Liver (tissue), 9 donors: ENCODE data around the gene COL23A1. TPM values are rescaled to one million over a fixed set of nuclear protein-coding genes. Genes with fewer than 3 reads are reported as not detected.
A peak's percentile ranks its signal among the peaks of the same experiment; 100 is the strongest.

Experiments used
- DNase-seq: peaks from one replicate; pipeline ENCODE4 v3.0.0-alpha.2; 2017; ENCODE audit warnings: low spot score
- H3K27ac ChIP-seq, 2 donors: one replicate each; pipeline ENCODE4 v1.7.0; 2013; ENCODE audit warnings: inconsistent platforms in 2 of 2, low read length in 2 of 2, control low read depth in 1 of 2, low read depth in 1 of 2, mild to moderate bottlenecking in 1 of 2
- H3K27me3 ChIP-seq, 4 donors: one replicate each; pipeline versions ENCODE4 v1.6.1 to v1.7.0; 2013; ENCODE audit warnings: low read length in 3 of 4, inconsistent platforms in 1 of 4, mild to moderate bottlenecking in 1 of 4, moderate library complexity in 1 of 4; ENCODE audit not compliant: control insufficient read depth in 4 of 4, insufficient read depth in 4 of 4
- H3K36me3 ChIP-seq, 4 donors: one replicate each; pipeline versions ENCODE4 v1.6.1 to v1.7.0; 2013; ENCODE audit warnings: low read length in 3 of 4, mild to moderate bottlenecking in 3 of 4, low read depth in 1 of 4, moderate library complexity in 1 of 4; ENCODE audit not compliant: control insufficient read depth in 4 of 4, insufficient read depth in 3 of 4
- H3K4me1 ChIP-seq, 4 donors: one replicate each; pipeline versions ENCODE4 v1.6.1 to v1.7.0; 2013; ENCODE audit warnings: low read length in 3 of 4, mild to moderate bottlenecking in 3 of 4, moderate library complexity in 1 of 4; ENCODE audit not compliant: control insufficient read depth in 4 of 4, insufficient read depth in 4 of 4
- H3K4me3 ChIP-seq, 3 donors: one replicate each; pipeline versions ENCODE4 v1.6.1 to v1.7.0; 2013; ENCODE audit warnings: low read length in 3 of 3, control low read depth in 1 of 3, low read depth in 1 of 3, mild to moderate bottlenecking in 1 of 3
- H3K9ac ChIP-seq, 2 donors: one replicate each; pipeline ENCODE4 v1.7.0; 2013; ENCODE audit warnings: low read length in 2 of 2, mild to moderate bottlenecking in 2 of 2, moderate library complexity in 2 of 2, control low read depth in 1 of 2, low read depth in 1 of 2
- H3K9me3 ChIP-seq, 4 donors: one replicate each; pipeline versions ENCODE4 v1.6.1 to v1.7.0; 2013; ENCODE audit warnings: low read length in 3 of 4; ENCODE audit not compliant: control insufficient read depth in 4 of 4
- ATF3 ChIP-seq: IDR thresholded peaks from 2 replicates; pipeline ENCODE4 v1.6.1; 2016; ENCODE audit warnings: antibody characterized with exemption
- HNF4G ChIP-seq: IDR thresholded peaks from 2 replicates; pipeline ENCODE4 v1.6.1; 2016; ENCODE audit warnings: antibody characterized with exemption
- JUND ChIP-seq, 2 donors: IDR thresholded peaks; 2 replicates each; pipeline ENCODE4 v1.6.1; 2016; ENCODE audit warnings: antibody characterized with exemption in 2 of 2
- RAD21 ChIP-seq, 2 donors: IDR thresholded peaks; 2 replicates each; pipeline ENCODE4 v1.6.1; 2016; ENCODE audit warnings: antibody characterized with exemption in 2 of 2, mild to moderate bottlenecking in 2 of 2
- REST ChIP-seq: IDR thresholded peaks from 2 replicates; pipeline ENCODE4 v1.6.1; 2016; ENCODE audit warnings: antibody characterized with exemption, mild to moderate bottlenecking
- RXRA ChIP-seq, 2 donors: IDR thresholded peaks; 2 replicates each; pipeline ENCODE4 v1.6.1; 2017 to 2018; ENCODE audit warnings: antibody characterized with exemption in 2 of 2, mild to moderate bottlenecking in 1 of 2
- SP1 ChIP-seq: IDR thresholded peaks from 2 replicates; pipeline ENCODE4 v1.6.1; 2018; ENCODE audit warnings: antibody characterized with exemption, mild to moderate bottlenecking
- TAF1 ChIP-seq: conservative IDR thresholded peaks from 2 replicates; pipeline ENCODE4 v1.6.1; 2016; ENCODE audit warnings: antibody characterized with exemption, mild to moderate bottlenecking
- YY1 ChIP-seq: IDR thresholded peaks from 2 replicates; pipeline ENCODE4 v1.6.1; 2016; ENCODE audit warnings: antibody characterized with exemption, mild to moderate bottlenecking
- ZBTB33 ChIP-seq: IDR thresholded peaks from 2 replicates; pipeline ENCODE4 v1.6.1; 2016; ENCODE audit warnings: antibody characterized with exemption
- WGBS: extraction: QIAGEN DNeasy Blood & Tissue Kit; methylation state at CpG from one replicate; pipeline ENCODE4 v1.1.7; 2013; 5-methylcytosine and 5-hydroxymethylcytosine counted together
- polyA plus RNA-seq, 2 donors: library from polyadenylated mRNA; stranded (reverse) in 1 of 2; unstranded in 1 of 2; fragments of 200-250 nt in 1 of 2; fragments of >200 nt in 1 of 2; fragmentation: Nextera tagmentation in 1 of 2; extraction: Ambion mirVana in 1 of 2; gene quantifications; one replicate each; pipeline versions ENCODE4 v1.2.1 to v1.2.3, GENCODE V29; 2013 to 2015
- total RNA-seq, 2 donors: library from RNA; depleted of rRNA; stranded (reverse); fragments of >200 nt; gene quantifications; one replicate each; pipeline ENCODE4 v1.2.3, GENCODE V29; 2014
- TF ChIP-seq, protein P1 (sequence below): fragments of 150-350 bp; IDR thresholded peaks from 2 replicates; pipeline ENCODE4 v1.5.1; 2017; ENCODE audit warnings: improper control_type of control experiment, low read depth, low read length; ENCODE audit not compliant: missing input control
- donor health status: healthy.
- donor health status: healthy.
- donor health status: healthy.
- donor health status: healthy.
- donor health status: healthy.

The COL23A1 gene
- total and polyA plus RNA-seq, 4 donors = 0.08 to 1.4 (median 0.27) TPM

- TF ChIP-seq REST (no peak), TAF1 (no peak)
These were observed 249.6 kb downstream of the COL23A1 start (continued) for GRCh38 chr5:178340637-178341036.

DNA sequence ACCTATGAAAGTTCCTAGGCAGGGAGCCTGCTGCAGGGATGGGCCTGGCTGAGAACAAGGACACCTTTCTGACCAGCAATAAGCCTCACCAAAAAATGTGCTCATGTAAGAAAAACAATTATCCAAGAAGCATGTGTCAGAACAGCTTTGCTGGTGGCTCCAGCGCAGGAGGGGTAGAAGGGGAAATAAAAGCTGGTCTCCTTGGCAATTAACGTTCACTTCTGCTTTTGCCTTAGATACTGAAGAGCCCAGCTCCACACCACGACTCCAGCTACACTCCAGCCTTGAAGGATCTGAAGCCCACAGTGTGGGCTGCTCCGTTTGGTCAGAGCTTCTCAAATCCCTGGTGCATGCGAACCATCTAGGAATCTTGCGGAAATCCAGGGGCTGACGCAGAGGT lies 250.0 kb downstream of the COL23A1 start:
- Histone ChIP-seq H3K4me1 (peaks cover 11 to 41% (median 36%) of the 10 kb centered on the region in 4 donors), H3K36me3 (peaks cover 0 to 12% (median 8%) of the 10 kb centered on the region in 4 donors), H3K9me3 (peaks cover 0 to 5% (median 0%) of the 10 kb centered on the region in 4 donors), H3K27ac (no peak overlapping the region), H3K9ac (no peak overlapping the region), H3K4me3 (no peak overlapping the region), H3K27me3 (no peaks in the 10 kb centered on the region)
- DNase-seq = no peak
- no peak for TF ChIP-seq SP1
- no peak for TF ChIP-seq ATF3
- no peak for TF ChIP-seq JUND (IDR thresholded peaks at IDR 0.05)
- TF ChIP-seq, protein P1, sequence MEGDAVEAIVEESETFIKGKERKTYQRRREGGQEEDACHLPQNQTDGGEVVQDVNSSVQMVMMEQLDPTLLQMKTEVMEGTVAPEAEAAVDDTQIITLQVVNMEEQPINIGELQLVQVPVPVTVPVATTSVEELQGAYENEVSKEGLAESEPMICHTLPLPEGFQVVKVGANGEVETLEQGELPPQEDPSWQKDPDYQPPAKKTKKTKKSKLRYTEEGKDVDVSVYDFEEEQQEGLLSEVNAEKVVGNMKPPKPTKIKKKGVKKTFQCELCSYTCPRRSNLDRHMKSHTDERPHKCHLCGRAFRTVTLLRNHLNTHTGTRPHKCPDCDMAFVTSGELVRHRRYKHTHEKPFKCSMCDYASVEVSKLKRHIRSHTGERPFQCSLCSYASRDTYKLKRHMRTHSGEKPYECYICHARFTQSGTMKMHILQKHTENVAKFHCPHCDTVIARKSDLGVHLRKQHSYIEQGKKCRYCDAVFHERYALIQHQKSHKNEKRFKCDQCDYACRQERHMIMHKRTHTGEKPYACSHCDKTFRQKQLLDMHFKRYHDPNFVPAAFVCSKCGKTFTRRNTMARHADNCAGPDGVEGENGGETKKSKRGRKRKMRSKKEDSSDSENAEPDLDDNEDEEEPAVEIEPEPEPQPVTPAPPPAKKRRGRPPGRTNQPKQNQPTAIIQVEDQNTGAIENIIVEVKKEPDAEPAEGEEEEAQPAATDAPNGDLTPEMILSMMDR = no peak
- TF ChIP-seq RXRA (IDR thresholded peaks at IDR 0.05) = no peak
- no peak for TF ChIP-seq REST
- 89% methylated on average over 7 of the region's 7 CpGs for WGBS

DNA sequence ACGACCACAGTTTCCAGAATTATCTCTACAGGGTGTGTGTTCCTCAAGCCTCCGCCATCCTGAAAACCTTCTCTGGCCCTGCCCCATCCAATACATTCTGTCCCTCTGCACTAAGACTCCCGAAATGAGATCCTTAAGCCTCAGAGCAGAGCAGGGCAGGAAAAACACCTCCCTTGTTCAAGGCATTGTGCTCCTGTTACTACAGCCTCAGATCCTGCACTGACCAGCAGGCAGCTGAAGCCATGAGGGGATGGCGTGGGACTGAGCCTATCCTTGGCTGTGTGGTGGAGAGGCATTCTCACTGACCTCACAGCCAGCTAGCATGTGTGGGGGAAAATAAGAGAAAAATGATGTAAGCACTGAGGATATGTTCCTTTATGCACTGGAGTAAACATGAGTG lies 250.9 kb downstream of the COL23A1 start:
- DNase-seq = no peak
- H3K4me3 ChIP-seq = peak overlapping the region; percentile 7 to 70 (median 54)
- H3K27me3 ChIP-seq = no peaks in the 10 kb centered on the region
- no peak overlapping the region for H3K9ac ChIP-seq
- WGBS = 91% methylated on average over 4 of the region's 4 CpGs
- H3K27ac ChIP-seq = no peak overlapping the region
- H3K4me1 ChIP-seq = peaks cover 11 to 50% (median 44%) of the 10 kb centered on the region in 4 donors
- H3K36me3 ChIP-seq = peaks cover 0 to 12% (median 8%) of the 10 kb centered on the region in 4 donors
- H3K9me3 ChIP-seq = peaks cover 0 to 5% (median 0%) of the 10 kb centered on the region in 4 donors
- TF ChIP-seq TAF1 (no peak), ZBTB33 (no peak), YY1 (no peak), RXRA (IDR thresholded peaks at IDR 0.05) (no peak), HNF4G (no peak), REST (no peak), RAD21 (IDR thresholded peaks at IDR 0.05) (no peak)
- TF ChIP-seq, protein P1 = no peak
